SK-N-SH (cell line): ENCODE measurements around the gene PRTFDC1.

ENCODE experiments used
- ELF1 ChIP-seq: IDR thresholded peaks from 2 replicates; pipeline ENCODE4 v1.4.0; 2012
- FOXM1 ChIP-seq: IDR thresholded peaks from 2 replicates; pipeline ENCODE4 v1.4.0; 2012; ENCODE audit warnings: low read depth, mild to moderate bottlenecking
- TCF12 ChIP-seq: IDR thresholded peaks from 2 replicates; pipeline ENCODE4 v1.4.0; 2012
- TF ChIP-seq, protein P1 (sequence below): fragments of 200-600 bp; sonication (generic); IDR thresholded peaks from 2 replicates; pipeline ENCODE4 v1.6.1; 2017; ENCODE audit warnings: antibody characterized with exemption, mild to moderate bottlenecking, moderate library complexity
- TF ChIP-seq, protein P2 (sequence below): IDR thresholded peaks from 2 replicates; pipeline ENCODE4 v1.4.0; 2012; ENCODE audit warnings: low read depth, borderline replicate concordance

DNA sequence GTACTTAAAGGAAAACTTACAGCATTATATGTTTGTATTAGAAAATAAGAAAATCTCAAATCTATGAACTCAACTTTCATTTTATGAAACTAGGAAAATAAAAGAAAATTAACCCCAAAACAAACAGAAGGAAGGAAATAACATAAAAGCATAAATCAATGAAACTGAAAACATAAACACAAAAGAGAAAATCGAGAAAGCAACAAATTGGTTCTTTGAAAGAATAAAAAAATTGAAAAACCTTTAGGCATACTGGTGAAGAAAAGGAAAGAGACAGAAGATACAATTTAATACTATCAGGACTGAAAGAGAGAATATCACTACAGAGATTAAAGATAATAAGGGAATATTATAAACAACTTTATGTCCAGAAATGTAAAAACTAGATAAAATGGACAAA, 21.2 kb downstream of the PRTFDC1 start:
- TF ChIP-seq, protein P1, sequence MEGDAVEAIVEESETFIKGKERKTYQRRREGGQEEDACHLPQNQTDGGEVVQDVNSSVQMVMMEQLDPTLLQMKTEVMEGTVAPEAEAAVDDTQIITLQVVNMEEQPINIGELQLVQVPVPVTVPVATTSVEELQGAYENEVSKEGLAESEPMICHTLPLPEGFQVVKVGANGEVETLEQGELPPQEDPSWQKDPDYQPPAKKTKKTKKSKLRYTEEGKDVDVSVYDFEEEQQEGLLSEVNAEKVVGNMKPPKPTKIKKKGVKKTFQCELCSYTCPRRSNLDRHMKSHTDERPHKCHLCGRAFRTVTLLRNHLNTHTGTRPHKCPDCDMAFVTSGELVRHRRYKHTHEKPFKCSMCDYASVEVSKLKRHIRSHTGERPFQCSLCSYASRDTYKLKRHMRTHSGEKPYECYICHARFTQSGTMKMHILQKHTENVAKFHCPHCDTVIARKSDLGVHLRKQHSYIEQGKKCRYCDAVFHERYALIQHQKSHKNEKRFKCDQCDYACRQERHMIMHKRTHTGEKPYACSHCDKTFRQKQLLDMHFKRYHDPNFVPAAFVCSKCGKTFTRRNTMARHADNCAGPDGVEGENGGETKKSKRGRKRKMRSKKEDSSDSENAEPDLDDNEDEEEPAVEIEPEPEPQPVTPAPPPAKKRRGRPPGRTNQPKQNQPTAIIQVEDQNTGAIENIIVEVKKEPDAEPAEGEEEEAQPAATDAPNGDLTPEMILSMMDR = no peak
- TF ChIP-seq TCF12 = no peak
- TF ChIP-seq ELF1 = no peak
- TF ChIP-seq FOXM1 = no peak
- TF ChIP-seq, protein P2, sequence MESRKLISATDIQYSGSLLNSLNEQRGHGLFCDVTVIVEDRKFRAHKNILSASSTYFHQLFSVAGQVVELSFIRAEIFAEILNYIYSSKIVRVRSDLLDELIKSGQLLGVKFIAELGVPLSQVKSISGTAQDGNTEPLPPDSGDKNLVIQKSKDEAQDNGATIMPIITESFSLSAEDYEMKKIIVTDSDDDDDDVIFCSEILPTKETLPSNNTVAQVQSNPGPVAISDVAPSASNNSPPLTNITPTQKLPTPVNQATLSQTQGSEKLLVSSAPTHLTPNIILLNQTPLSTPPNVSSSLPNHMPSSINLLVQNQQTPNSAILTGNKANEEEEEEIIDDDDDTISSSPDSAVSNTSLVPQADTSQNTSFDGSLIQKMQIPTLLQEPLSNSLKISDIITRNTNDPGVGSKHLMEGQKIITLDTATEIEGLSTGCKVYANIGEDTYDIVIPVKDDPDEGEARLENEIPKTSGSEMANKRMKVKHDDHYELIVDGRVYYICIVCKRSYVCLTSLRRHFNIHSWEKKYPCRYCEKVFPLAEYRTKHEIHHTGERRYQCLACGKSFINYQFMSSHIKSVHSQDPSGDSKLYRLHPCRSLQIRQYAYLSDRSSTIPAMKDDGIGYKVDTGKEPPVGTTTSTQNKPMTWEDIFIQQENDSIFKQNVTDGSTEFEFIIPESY = no peak
